Measurements from ENCODE around the gene PER3.

- TF ChIP-seq EZH2 (IDR thresholded peaks at IDR 0.05) (no peak), MAX (IDR thresholded peaks at IDR 0.05) (no peak), EZH2phosphoT487 (IDR thresholded peaks at IDR 0.05; ENCODE audit: borderline replicate concordance) (no peak), TCF7L2 (IDR thresholded peaks at IDR 0.05; ENCODE audit: borderline replicate concordance, extremely low read depth, insufficient read depth, insufficient read length) (no peak), CTCF (IDR thresholded peaks at IDR 0.05 in 2 of 3, conservative IDR thresholded peaks at IDR 0.05 in 1 of 3; ENCODE audit: borderline replicate concordance in 1 of 3, insufficient read depth in 1 of 3, low read depth in 2 of 3, low read length in 2 of 3) (no peak), RAD21 (IDR thresholded peaks at IDR 0.05; ENCODE audit: low read depth) (no peak), YY1 (IDR thresholded peaks at IDR 0.05; ENCODE audit: extremely low read depth, insufficient replicate concordance, low read depth, low read length) (no peak), SIN3A (IDR thresholded peaks at IDR 0.05; ENCODE audit: low read depth) (no peak), CEBPB (IDR thresholded peaks at IDR 0.05; ENCODE audit: low read depth) (no peak)
These were observed 84.1 kb downstream of the PER3 start for GRCh38 chr1:7868070-7868780.

Data from HCT116 (cell line).